Activated T-cell treated with anti-CD3 and anti-CD28 coated beads, Interleukin-2, amount 50 U/mL, for 4 hours (primary cell): ENCODE data around the gene DMD. TPM values are rescaled to one million over a fixed set of nuclear protein-coding genes. Genes with fewer than 3 reads are reported as not detected.

Experiments used
- ATAC-seq, 2 donors: fragments of 200-7000 bp; cut with Tn5 transposase; one replicate each; pipeline ENCODE4 v1.10.0; 2021
- DNase-seq: peaks from one replicate; pipeline ENCODE4 v3.0.0-alpha.2; 2020
- H3K27me3 Mint-ChIP-seq: one replicate; pipeline ENCODE4 v1.8.0; 2021; ENCODE audit warnings: low read depth, mixed read lengths
- H3K36me3 Mint-ChIP-seq: one replicate; pipeline ENCODE4 v1.8.0; 2022; ENCODE audit warnings: mixed read lengths; ENCODE audit not compliant: insufficient read depth
- H3K4me1 Mint-ChIP-seq: one replicate; pipeline ENCODE4 v1.8.0; 2021; ENCODE audit warnings: low read depth, mixed read lengths
- H3K4me3 Mint-ChIP-seq: one replicate; pipeline ENCODE4 v1.8.0; 2021; ENCODE audit warnings: mild to moderate bottlenecking, moderate library complexity, mixed read lengths
- H3K9me3 Mint-ChIP-seq: one replicate; pipeline ENCODE4 v1.8.0; 2021; ENCODE audit warnings: mixed read lengths
- total RNA-seq, 3 donors: library from RNA; stranded (reverse); gene quantifications; one replicate each; pipeline ENCODE4 v1.2.1, GENCODE V29; 2021

DMD gene
- total RNA-seq, 3 donors from 2014 or later = 0.29 to 1.4 (median 0.40) TPM

DNA sequence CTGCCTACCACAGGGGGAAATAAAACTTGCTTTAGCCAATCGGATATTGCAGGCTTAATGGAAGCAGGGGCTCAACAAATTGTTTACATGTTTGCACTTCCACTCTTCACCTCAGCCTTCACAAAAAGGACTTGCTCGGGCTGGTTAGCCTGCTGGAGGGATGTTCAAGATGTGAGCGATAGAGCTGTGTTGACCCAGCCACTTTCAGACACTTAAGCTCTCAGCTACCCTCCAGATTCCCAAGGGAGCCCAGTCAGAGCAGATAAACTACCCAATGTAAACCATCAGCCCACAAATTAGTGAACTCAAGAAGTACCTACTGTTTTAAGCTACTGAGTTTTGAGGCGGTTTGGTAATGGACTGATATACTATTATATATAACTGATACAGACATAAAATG is 1631.1 kb downstream of the DMD start:
- ATAC-seq (no peak), DNase-seq (no peak)
- Mint-ChIP-seq H3K4me3 (no peak overlapping the region), H3K36me3 (no peaks in the 10 kb centered on the region), H3K4me1 (no peaks in the 10 kb centered on the region), H3K9me3 (peaks cover 7% of the 10 kb centered on the region), H3K27me3 (no peaks in the 10 kb centered on the region)

GRCh38 chrX:31572360-31572759 is 1639.0 kb downstream of the DMD start:
- H3K36me3 Mint-ChIP-seq = no peaks in the 10 kb centered on the region
- no peaks in the 10 kb centered on the region for H3K9me3 Mint-ChIP-seq
- no peaks in the 10 kb centered on the region for H3K27me3 Mint-ChIP-seq
- H3K4me3 Mint-ChIP-seq = no peak overlapping the region
- ATAC-seq (no peak), DNase-seq (no peak)
- no peaks in the 10 kb centered on the region for H3K4me1 Mint-ChIP-seq

GRCh38 chrX:31570658-31571057 is 1640.7 kb downstream of the DMD start:
- no peak for DNase-seq
- no peaks in the 10 kb centered on the region for H3K36me3 Mint-ChIP-seq
- ATAC-seq = no peak
- no peaks in the 10 kb centered on the region for H3K27me3 Mint-ChIP-seq
- no peak overlapping the region for H3K4me3 Mint-ChIP-seq
- no peaks in the 10 kb centered on the region for H3K9me3 Mint-ChIP-seq
- no peaks in the 10 kb centered on the region for H3K4me1 Mint-ChIP-seq

- DNase-seq (no peak), ATAC-seq (no peak)
- H3K4me1 Mint-ChIP-seq = no peaks in the 10 kb centered on the region
- H3K4me3 Mint-ChIP-seq = no peak overlapping the region
- H3K27me3 Mint-ChIP-seq = no peaks in the 10 kb centered on the region
- H3K36me3 Mint-ChIP-seq = no peaks in the 10 kb centered on the region
- no peaks in the 10 kb centered on the region for H3K9me3 Mint-ChIP-seq
These were observed 1647.6 kb downstream of the DMD start for GRCh38 chrX:31563792-31564191.

DNA sequence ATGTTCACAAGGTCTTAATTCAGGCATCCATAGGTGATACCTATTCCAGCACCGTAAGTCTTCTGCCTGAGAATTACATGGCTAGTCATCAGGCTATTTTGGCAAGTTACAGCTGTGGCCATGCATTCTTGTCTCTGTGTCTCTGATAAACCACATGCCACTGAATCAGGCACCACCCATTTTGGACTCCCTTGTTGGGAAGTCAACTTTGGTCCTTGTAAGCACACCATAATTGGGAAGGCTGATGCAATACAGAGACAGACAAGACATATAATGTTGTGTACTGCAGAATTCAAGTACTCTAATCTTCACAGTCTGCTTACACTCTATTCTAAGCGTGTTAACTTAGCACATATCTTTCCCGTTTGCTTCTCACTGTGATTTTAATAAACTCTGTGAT is 1655.8 kb downstream of the DMD start:
- no peaks in the 10 kb centered on the region for H3K27me3 Mint-ChIP-seq
- ATAC-seq = no peak
- H3K4me3 Mint-ChIP-seq = no peak overlapping the region
- H3K36me3 Mint-ChIP-seq = no peaks in the 10 kb centered on the region
- DNase-seq = no peak
- H3K4me1 Mint-ChIP-seq = no peaks in the 10 kb centered on the region
- no peaks in the 10 kb centered on the region for H3K9me3 Mint-ChIP-seq

GRCh38 chrX:31551913-31552312 is 1659.4 kb downstream of the DMD start:
- ATAC-seq = no peak
- Mint-ChIP-seq H3K4me3 (no peak overlapping the region), H3K9me3 (no peaks in the 10 kb centered on the region), H3K4me1 (no peaks in the 10 kb centered on the region), H3K27me3 (no peaks in the 10 kb centered on the region), H3K36me3 (no peaks in the 10 kb centered on the region)
- no peak for DNase-seq

DNA sequence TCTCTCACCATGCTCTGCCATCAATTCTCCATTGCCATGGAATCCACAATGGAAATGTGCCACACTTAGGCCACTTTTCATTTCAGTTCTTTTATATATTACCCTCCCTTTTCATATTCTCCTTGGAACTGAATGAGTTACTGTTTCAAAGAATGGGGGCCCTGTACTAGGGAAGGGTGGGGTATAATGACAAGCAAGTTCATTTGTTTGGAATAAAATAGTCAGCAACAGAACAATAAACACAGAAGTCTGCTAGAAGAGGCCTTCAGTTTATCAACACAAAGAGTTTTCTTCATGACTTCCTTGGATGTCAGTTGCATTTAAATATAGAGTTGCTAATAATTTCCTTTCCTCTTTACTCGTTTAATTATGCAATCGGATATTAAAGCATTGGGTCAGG is 1661.2 kb downstream of the DMD start:
- ATAC-seq = no peak
- Mint-ChIP-seq H3K9me3 (no peaks in the 10 kb centered on the region), H3K4me3 (no peak overlapping the region), H3K36me3 (no peaks in the 10 kb centered on the region), H3K27me3 (no peaks in the 10 kb centered on the region), H3K4me1 (no peaks in the 10 kb centered on the region)
- no peak for DNase-seq

- H3K9me3 Mint-ChIP-seq = no peaks in the 10 kb centered on the region
- H3K4me3 Mint-ChIP-seq = no peak overlapping the region
- no peaks in the 10 kb centered on the region for H3K27me3 Mint-ChIP-seq
- DNase-seq (no peak), ATAC-seq (no peak)
- H3K36me3 Mint-ChIP-seq = no peaks in the 10 kb centered on the region
- H3K4me1 Mint-ChIP-seq = no peaks in the 10 kb centered on the region
These were observed 1663.5 kb downstream of the DMD start for GRCh38 chrX:31547816-31548215.

DNA sequence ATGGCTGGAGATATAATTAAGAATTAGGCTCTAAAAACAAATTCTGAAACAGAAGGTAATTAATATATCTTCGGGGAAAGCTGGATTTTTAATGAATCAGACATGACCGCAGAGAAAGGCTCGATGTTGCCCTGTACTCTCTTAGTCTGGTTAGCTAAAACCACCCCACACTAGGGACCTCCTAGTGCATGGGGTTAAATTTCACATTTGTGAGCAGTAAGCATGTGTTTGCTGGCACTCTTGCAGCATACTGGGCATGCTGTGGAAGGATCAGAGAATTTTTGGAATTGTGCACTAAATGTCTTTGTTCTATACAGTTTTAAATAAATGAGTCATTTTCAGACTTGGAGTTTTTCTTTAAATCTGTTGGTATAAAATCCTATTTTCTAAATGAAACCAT is 1663.9 kb downstream of the DMD start:
- ATAC-seq (no peak), DNase-seq (no peak)
- H3K4me1 Mint-ChIP-seq = no peaks in the 10 kb centered on the region
- H3K27me3 Mint-ChIP-seq = no peaks in the 10 kb centered on the region
- no peaks in the 10 kb centered on the region for H3K9me3 Mint-ChIP-seq
- H3K4me3 Mint-ChIP-seq = no peak overlapping the region
- H3K36me3 Mint-ChIP-seq = no peaks in the 10 kb centered on the region

DNA sequence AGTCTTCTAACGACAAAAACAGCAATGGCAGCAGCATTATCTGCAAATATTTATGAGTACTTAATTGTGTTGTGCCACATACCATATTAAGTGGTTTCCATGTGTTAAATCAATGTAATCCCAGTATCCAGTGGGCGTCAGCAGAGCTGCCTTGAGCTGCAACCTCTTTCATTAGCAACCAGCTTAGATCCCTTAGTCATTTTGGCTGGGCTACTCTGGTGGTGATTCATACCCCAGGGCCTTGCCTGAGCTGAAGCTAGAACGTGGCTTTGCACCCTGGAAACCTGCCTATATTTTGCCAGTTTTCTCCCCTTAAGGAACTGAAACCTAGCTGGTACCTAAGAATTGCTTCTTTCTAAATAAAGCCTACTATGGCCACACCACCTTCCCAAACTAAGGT is 1665.2 kb downstream of the DMD start:
- DNase-seq = no peak
- H3K36me3 Mint-ChIP-seq = no peaks in the 10 kb centered on the region
- H3K4me1 Mint-ChIP-seq = no peaks in the 10 kb centered on the region
- no peak for ATAC-seq
- no peaks in the 10 kb centered on the region for H3K27me3 Mint-ChIP-seq
- no peak overlapping the region for H3K4me3 Mint-ChIP-seq
- no peaks in the 10 kb centered on the region for H3K9me3 Mint-ChIP-seq

GRCh38 chrX:31545726-31546125 is 1665.6 kb downstream of the DMD start:
- no peak for DNase-seq
- Mint-ChIP-seq H3K27me3 (no peaks in the 10 kb centered on the region), H3K9me3 (no peaks in the 10 kb centered on the region), H3K4me1 (no peaks in the 10 kb centered on the region), H3K4me3 (no peak overlapping the region), H3K36me3 (no peaks in the 10 kb centered on the region)
- ATAC-seq = no peak

GRCh38 chrX:31545191-31545590 is 1666.2 kb downstream of the DMD start:
- Mint-ChIP-seq H3K4me1 (no peaks in the 10 kb centered on the region), H3K9me3 (no peaks in the 10 kb centered on the region), H3K4me3 (no peak overlapping the region), H3K27me3 (no peaks in the 10 kb centered on the region), H3K36me3 (no peaks in the 10 kb centered on the region)
- DNase-seq (no peak), ATAC-seq (no peak)

GRCh38 chrX:31543634-31544033 is 1667.7 kb downstream of the DMD start:
- no peak overlapping the region for H3K4me3 Mint-ChIP-seq
- H3K4me1 Mint-ChIP-seq = no peaks in the 10 kb centered on the region
- H3K36me3 Mint-ChIP-seq = no peaks in the 10 kb centered on the region
- DNase-seq (no peak), ATAC-seq (no peak)
- no peaks in the 10 kb centered on the region for H3K9me3 Mint-ChIP-seq
- no peaks in the 10 kb centered on the region for H3K27me3 Mint-ChIP-seq

DNA sequence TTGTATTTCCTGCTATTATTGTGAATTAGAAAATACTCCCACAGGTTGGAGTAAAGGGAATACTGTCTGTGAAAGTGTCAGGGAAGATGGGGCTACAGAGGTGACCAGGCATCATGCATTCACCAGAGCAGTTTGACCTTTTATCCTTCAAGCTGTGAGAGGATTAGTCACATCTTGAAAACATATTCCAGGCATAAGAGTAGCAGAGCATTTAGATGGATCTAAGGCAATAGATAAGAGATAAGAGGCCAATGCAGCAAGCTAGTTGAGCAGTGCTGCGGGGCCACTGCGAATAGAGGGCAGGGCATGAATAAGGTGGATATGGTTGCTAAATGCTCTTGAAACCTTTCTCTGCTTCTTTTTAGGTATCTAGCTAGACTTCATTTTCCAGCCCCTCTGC is 1668.8 kb downstream of the DMD start:
- H3K36me3 Mint-ChIP-seq = no peaks in the 10 kb centered on the region
- no peaks in the 10 kb centered on the region for H3K9me3 Mint-ChIP-seq
- no peak for DNase-seq
- H3K4me1 Mint-ChIP-seq = no peaks in the 10 kb centered on the region
- H3K27me3 Mint-ChIP-seq = no peaks in the 10 kb centered on the region
- H3K4me3 Mint-ChIP-seq = no peak overlapping the region
- no peak for ATAC-seq

DNA sequence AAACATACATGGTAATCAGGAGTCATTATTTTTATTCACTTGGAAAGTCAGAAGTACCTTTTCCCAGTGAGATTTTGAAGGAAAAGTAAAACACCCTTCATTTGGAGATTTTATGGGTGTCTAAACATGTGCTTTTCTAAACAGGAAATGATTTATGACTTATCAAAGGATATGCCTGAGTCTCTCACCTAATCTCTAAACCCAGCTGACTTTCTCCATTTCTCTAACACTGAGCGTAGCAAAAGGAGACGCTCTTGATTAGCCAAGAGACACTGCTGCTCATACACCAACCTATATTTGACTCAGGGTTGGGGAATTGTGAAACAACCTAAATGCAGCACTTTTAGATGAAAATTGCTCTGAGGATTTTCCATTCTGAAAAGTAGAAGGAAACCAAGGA is 1671.0 kb downstream of the DMD start:
- Mint-ChIP-seq H3K4me3 (no peak overlapping the region), H3K27me3 (no peaks in the 10 kb centered on the region), H3K9me3 (no peaks in the 10 kb centered on the region), H3K4me1 (no peaks in the 10 kb centered on the region), H3K36me3 (no peaks in the 10 kb centered on the region)
- no peak for ATAC-seq
- no peak for DNase-seq

DNA sequence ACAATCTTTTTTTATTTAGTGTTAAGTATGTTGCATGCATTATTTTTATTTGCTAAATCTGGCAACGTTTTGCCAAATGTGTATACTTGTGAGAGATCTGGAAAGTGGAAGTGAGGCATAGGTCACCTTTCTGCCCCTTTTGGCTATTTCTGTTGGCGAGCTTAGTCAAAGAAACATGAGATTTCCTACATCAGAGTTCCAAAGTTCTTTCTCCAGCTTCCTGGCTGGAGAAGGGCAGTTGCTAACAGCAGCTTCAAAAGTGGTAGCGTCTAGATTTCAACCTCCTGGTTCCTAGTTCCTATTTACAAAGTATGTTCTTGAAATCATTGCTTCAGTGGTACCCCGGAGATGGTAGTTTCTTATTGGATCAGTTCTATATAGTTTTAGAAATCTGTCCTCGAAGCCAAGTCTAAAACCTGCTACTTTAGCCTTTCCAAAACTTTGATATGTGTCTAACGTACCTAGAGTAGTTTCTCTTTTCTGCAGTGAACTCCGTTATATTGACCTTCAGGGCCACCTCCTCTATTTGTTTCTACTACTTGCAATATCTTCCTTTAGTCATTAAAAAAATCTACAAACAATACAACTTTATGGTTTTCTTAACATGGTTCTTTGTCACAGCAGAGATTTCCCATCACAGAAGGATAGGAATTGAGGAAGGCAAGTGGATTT is 1683.8 kb downstream of the DMD start:
- H3K36me3 Mint-ChIP-seq = no peaks in the 10 kb centered on the region
- H3K4me1 Mint-ChIP-seq = no peaks in the 10 kb centered on the region
- no peak for DNase-seq
- H3K27me3 Mint-ChIP-seq = no peaks in the 10 kb centered on the region
- no peak overlapping the region for H3K4me3 Mint-ChIP-seq
- no peak for ATAC-seq
- H3K9me3 Mint-ChIP-seq = no peaks in the 10 kb centered on the region
